A204.1 (cell line): ENCODE data around the gene WDFY4.

Experiments
- FAIRE-seq: peaks from 2 replicates; lab custom pipeline; 2012; peaks lifted over from hg19 to GRCh38; lab: Jason Lieb, UNC

Gene WDFY4

GRCh38 chr10:48796713-48797245, 112.1 kb downstream of the WDFY4 start:
- FAIRE-seq: no peak

GRCh38 chr10:48797830-48798229, 113.2 kb downstream of the WDFY4 start:
- no peak for FAIRE-seq

- FAIRE-seq: no peak
These were observed 114.0 kb downstream of the WDFY4 start for GRCh38 chr10:48798481-48799254.

- no peak for FAIRE-seq
These were observed 114.8 kb downstream of the WDFY4 start for GRCh38 chr10:48799341-48800006.

- FAIRE-seq: no peak
These were observed 115.5 kb downstream of the WDFY4 start for GRCh38 chr10:48800007-48800675.

GRCh38 chr10:48801001-48801421, 116.3 kb downstream of the WDFY4 start:
- no peak for FAIRE-seq

GRCh38 chr10:48802611-48803071, 118.0 kb downstream of the WDFY4 start:
- FAIRE-seq: no peak

- no peak for FAIRE-seq
These were observed 119.3 kb downstream of the WDFY4 start for GRCh38 chr10:48803801-48804584.

- FAIRE-seq: no peak
These were observed 120.1 kb downstream of the WDFY4 start for GRCh38 chr10:48804740-48805182.

- no peak for FAIRE-seq
These were observed 120.7 kb downstream of the WDFY4 start for GRCh38 chr10:48805411-48805810.

- FAIRE-seq: no peak
These were observed 121.2 kb downstream of the WDFY4 start for GRCh38 chr10:48805848-48806247.

GRCh38 chr10:48806342-48806741, 121.7 kb downstream of the WDFY4 start:
- FAIRE-seq: no peak

- FAIRE-seq: no peak
These were observed 123.3 kb downstream of the WDFY4 start for GRCh38 chr10:48807791-48808470.

GRCh38 chr10:48809261-48809660, 124.6 kb downstream of the WDFY4 start:
- FAIRE-seq: no peak

- FAIRE-seq: no peak
These were observed 126.8 kb downstream of the WDFY4 start for GRCh38 chr10:48811461-48811860.

- FAIRE-seq: no peak
These were observed 127.2 kb downstream of the WDFY4 start for GRCh38 chr10:48811917-48812316.

- FAIRE-seq: no peak
These were observed 128.6 kb downstream of the WDFY4 start for GRCh38 chr10:48813291-48813690.

- no peak for FAIRE-seq
These were observed 129.2 kb downstream of the WDFY4 start for GRCh38 chr10:48813825-48814224.

GRCh38 chr10:48814933-48815332, 130.3 kb downstream of the WDFY4 start:
- FAIRE-seq: no peak

GRCh38 chr10:48817141-48817540, 132.5 kb downstream of the WDFY4 start:
- no peak for FAIRE-seq

- no peak for FAIRE-seq
These were observed 133.4 kb downstream of the WDFY4 start for GRCh38 chr10:48818081-48818480.
